Astrocyte (in vitro differentiated cells and primary cell): ENCODE results near the gene GCNT3.

Source experiments
- EZH2 ChIP-seq: IDR thresholded peaks from 2 replicates; pipeline ENCODE4 v1.6.1; 2012; ENCODE audit warnings: mild to moderate bottlenecking, low read length, inconsistent platforms; ENCODE audit not compliant: insufficient read depth
- TF ChIP-seq, protein P1 (sequence below): IDR thresholded peaks from 2 replicates; pipeline ENCODE4 v1.5.1; 2011; ENCODE audit warnings: low read depth, mild to moderate bottlenecking, inconsistent platforms, low read length, moderate library complexity; ENCODE audit not compliant: insufficient read depth

DNA sequence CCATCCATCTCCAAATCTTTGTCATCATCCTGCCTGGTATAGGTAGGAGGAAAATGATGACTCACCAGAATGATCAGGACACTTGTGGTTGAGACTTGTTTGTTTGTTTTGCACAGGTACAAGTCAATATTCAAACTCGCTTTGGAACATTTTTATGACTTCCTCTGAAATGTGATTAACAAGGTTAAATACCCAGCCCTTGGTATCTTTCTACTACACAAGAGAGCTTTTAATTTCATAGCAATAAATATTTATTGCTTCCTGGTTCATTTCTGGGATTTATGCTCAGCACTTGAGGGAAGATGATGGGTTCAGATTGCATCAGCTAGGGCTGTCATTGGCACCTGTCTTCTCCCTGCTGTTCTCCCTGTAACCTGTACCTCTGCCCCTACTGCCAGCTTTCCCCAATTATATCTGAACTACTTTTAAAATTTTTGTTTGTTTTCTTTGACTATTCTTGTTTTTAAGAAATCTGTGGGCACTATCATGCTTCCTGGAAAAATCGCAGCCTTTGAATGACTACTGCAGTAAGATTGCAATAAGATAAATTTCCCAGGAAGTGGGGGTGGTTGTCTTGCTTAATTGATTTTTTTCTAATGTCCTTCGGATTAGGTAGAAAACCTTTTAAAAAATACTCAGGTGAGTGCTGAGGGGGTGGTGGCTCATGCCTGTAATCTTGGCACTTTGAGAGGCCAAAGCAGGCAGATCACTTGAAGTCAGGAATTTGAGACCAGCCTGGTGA, 24.3 kb upstream of the GCNT3 start:
- TF ChIP-seq, protein P1, sequence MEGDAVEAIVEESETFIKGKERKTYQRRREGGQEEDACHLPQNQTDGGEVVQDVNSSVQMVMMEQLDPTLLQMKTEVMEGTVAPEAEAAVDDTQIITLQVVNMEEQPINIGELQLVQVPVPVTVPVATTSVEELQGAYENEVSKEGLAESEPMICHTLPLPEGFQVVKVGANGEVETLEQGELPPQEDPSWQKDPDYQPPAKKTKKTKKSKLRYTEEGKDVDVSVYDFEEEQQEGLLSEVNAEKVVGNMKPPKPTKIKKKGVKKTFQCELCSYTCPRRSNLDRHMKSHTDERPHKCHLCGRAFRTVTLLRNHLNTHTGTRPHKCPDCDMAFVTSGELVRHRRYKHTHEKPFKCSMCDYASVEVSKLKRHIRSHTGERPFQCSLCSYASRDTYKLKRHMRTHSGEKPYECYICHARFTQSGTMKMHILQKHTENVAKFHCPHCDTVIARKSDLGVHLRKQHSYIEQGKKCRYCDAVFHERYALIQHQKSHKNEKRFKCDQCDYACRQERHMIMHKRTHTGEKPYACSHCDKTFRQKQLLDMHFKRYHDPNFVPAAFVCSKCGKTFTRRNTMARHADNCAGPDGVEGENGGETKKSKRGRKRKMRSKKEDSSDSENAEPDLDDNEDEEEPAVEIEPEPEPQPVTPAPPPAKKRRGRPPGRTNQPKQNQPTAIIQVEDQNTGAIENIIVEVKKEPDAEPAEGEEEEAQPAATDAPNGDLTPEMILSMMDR, result no peak
- TF ChIP-seq EZH2, result no peak
